ENCODE measurements around the gene TBX2. TPM values are rescaled to one million over a fixed set of nuclear protein-coding genes. Genes with fewer than 3 reads are reported as not detected.
"Not testable (repeated sequence)": the region's sequence is repeated elsewhere in the genome, so short reads cannot be mapped to it uniquely, and the experiment has no call there.

TBX2 gene
- total RNA-seq, 1 experiment from 2014 or later, result not detected

DNA sequence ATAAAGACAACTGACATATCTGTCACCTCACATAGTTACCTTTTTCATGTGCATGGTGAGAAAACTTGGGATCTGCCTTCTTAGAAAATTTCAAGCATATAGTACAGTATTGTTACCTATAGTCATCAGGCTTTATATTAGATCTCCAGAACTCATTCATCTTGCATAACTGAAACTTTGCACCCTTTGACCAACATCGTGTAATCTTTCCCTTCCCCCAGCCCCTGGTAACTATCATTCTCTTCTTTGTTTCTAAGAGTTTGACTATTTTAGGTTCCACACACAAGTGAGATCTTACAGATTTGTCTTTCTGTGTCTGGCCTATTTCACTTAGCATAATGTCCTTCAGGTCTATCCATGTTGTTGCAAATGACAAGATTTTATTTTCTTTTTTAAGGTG is 29.6 kb downstream of the TBX2 start:
- H3K4me1 Mint-ChIP-seq, result peaks cover 7% of the 10 kb centered on the region in 2 experiments
- Histone ChIP-seq H2AFZ (ENCODE audit: low read length) (no peak overlapping the region), H3K4me2 (ENCODE audit: insufficient read depth, insufficient read length, low read length) (no peak overlapping the region), H3K4me1 (ENCODE audit: insufficient read depth, low read length) (peaks cover 2% of the 10 kb centered on the region; the same call in 1 of the 2 replicates), H3K27me3 (ENCODE audit: insufficient read depth, low read length) (no peaks in the 10 kb centered on the region), H3K56ac (ENCODE audit: insufficient read length, low read depth, low read length) (no peak overlapping the region), H3K14ac (ENCODE audit: insufficient read depth, low read length) (no peak overlapping the region), H2AK5ac (ENCODE audit: insufficient read length, low read length) (no peak overlapping the region), H3K23ac (ENCODE audit: insufficient read length, low read depth, low read length) (no peak overlapping the region), H3K9me3 (ENCODE audit: control insufficient read depth, low read depth, low read length) (no peaks in the 10 kb centered on the region), H2BK15ac (ENCODE audit: low read depth, low read length) (no peak overlapping the region), H3K9ac (ENCODE audit: extremely low read depth, insufficient read length, low read length) (no peak overlapping the region), H3K4ac (ENCODE audit: low read depth, low read length) (no peak overlapping the region), H2BK5ac (ENCODE audit: insufficient read length, low read length) (no peak overlapping the region), H4K91ac (ENCODE audit: insufficient read length, low read depth, low read length) (no peak overlapping the region), H3T11ph (ENCODE audit: low read length) (no peak overlapping the region), H3K18ac (ENCODE audit: insufficient read length, low read depth, low read length) (no peak overlapping the region), H2BK12ac (ENCODE audit: insufficient read length, low read depth, low read length) (no peak overlapping the region), H2BK20ac (ENCODE audit: low read depth, low read length, poor library complexity, severe bottlenecking) (no peak overlapping the region), H4K5ac (ENCODE audit: insufficient read length, low read depth, low read length) (no peak overlapping the region), H4K20me1 (ENCODE audit: control insufficient read depth, insufficient read depth, insufficient read length) (no peaks in the 10 kb centered on the region), H2BK120ac (ENCODE audit: low read depth, low read length, poor library complexity, severe bottlenecking) (no peak overlapping the region), H3K27ac (ENCODE audit: insufficient read length, low read depth, low read length) (no peak overlapping the region), H3K79me2 (ENCODE audit: insufficient read depth, low read length) (no peaks in the 10 kb centered on the region), H3K79me1 (ENCODE audit: insufficient read depth, low read depth, low read length, poor library complexity, severe bottlenecking) (no peaks in the 10 kb centered on the region), H3K23me2 (ENCODE audit: insufficient read length, low read depth, low read length, poor library complexity, severe bottlenecking) (no peaks in the 10 kb centered on the region), H4K8ac (replicated peaks; ENCODE audit: insufficient read length, low read depth, low read length) (no peak overlapping the region)
- no peak overlapping the region for H3K4me3 Mint-ChIP-seq
- no peak for DNase-seq
- H3K9me3 Mint-ChIP-seq, result no peaks in the 10 kb centered on the region
- no CpG with 5 or more reads among the region's 1 CpG for WGBS (ENCODE audit: extremely low coverage, insufficient read length, low lambda C conversion rate)
- peaks cover 8% of the 10 kb centered on the region for H3K27me3 Mint-ChIP-seq (ENCODE audit: low read depth)
- no peaks in the 10 kb centered on the region for H3K36me3 Mint-ChIP-seq (ENCODE audit: insufficient read depth in 1 of 3, low read depth in 3 of 3)
- no peak overlapping the region for H3K27ac Mint-ChIP-seq
- TF ChIP-seq, protein P1, sequence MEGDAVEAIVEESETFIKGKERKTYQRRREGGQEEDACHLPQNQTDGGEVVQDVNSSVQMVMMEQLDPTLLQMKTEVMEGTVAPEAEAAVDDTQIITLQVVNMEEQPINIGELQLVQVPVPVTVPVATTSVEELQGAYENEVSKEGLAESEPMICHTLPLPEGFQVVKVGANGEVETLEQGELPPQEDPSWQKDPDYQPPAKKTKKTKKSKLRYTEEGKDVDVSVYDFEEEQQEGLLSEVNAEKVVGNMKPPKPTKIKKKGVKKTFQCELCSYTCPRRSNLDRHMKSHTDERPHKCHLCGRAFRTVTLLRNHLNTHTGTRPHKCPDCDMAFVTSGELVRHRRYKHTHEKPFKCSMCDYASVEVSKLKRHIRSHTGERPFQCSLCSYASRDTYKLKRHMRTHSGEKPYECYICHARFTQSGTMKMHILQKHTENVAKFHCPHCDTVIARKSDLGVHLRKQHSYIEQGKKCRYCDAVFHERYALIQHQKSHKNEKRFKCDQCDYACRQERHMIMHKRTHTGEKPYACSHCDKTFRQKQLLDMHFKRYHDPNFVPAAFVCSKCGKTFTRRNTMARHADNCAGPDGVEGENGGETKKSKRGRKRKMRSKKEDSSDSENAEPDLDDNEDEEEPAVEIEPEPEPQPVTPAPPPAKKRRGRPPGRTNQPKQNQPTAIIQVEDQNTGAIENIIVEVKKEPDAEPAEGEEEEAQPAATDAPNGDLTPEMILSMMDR (conservative IDR thresholded peaks at IDR 0.05), result no peak

- not testable (repeated sequence) for H3K79me1 ChIP-seq (ENCODE audit: insufficient read depth, low read depth, low read length, poor library complexity, severe bottlenecking); H3K14ac ChIP-seq (ENCODE audit: insufficient read depth, low read length); H3K79me2 ChIP-seq (ENCODE audit: insufficient read depth, low read length); H2BK5ac ChIP-seq (ENCODE audit: insufficient read length, low read length); H3K18ac ChIP-seq (ENCODE audit: insufficient read length, low read depth, low read length); H2BK120ac ChIP-seq (ENCODE audit: low read depth, low read length, poor library complexity, severe bottlenecking); H3K27ac ChIP-seq (ENCODE audit: insufficient read length, low read depth, low read length); H3K9me3 ChIP-seq (ENCODE audit: control insufficient read depth, low read depth, low read length); H2BK20ac ChIP-seq (ENCODE audit: low read depth, low read length, poor library complexity, severe bottlenecking); H3K4me1 Mint-ChIP-seq; H3K27me3 ChIP-seq (ENCODE audit: insufficient read depth, low read length); H4K91ac ChIP-seq (ENCODE audit: insufficient read length, low read depth, low read length); H3K27ac Mint-ChIP-seq; H3K56ac ChIP-seq (ENCODE audit: insufficient read length, low read depth, low read length); H3K4me3 Mint-ChIP-seq; H3K36me3 Mint-ChIP-seq (ENCODE audit: insufficient read depth in 1 of 3, low read depth in 3 of 3); H3K27me3 Mint-ChIP-seq (ENCODE audit: low read depth); H3K23me2 ChIP-seq (ENCODE audit: insufficient read length, low read depth, low read length, poor library complexity, severe bottlenecking); DNase-seq; H3K4ac ChIP-seq (ENCODE audit: low read depth, low read length); H3K4me1 ChIP-seq (ENCODE audit: insufficient read depth, low read length); H2AK5ac ChIP-seq (ENCODE audit: insufficient read length, low read length); H3T11ph ChIP-seq (ENCODE audit: low read length); H3K23ac ChIP-seq (ENCODE audit: insufficient read length, low read depth, low read length); H3K9me3 Mint-ChIP-seq; H4K8ac ChIP-seq (replicated peaks; ENCODE audit: insufficient read length, low read depth, low read length); H4K5ac ChIP-seq (ENCODE audit: insufficient read length, low read depth, low read length); H2AFZ ChIP-seq (ENCODE audit: low read length); H3K4me2 ChIP-seq (ENCODE audit: insufficient read depth, insufficient read length, low read length); H2BK12ac ChIP-seq (ENCODE audit: insufficient read length, low read depth, low read length); H2BK15ac ChIP-seq (ENCODE audit: low read depth, low read length); H3K9ac ChIP-seq (ENCODE audit: extremely low read depth, insufficient read length, low read length); H4K20me1 ChIP-seq (ENCODE audit: control insufficient read depth, insufficient read depth, insufficient read length)
- WGBS (ENCODE audit: extremely low coverage, insufficient read length, low lambda C conversion rate), result no CpG with 5 or more reads among the region's 6 CpGs
Measured at GRCh38 chr17:61429831-61430230, 30.2 kb downstream of the TBX2 start.

All from H9 (cell line).